T-helper 1 cell treated with Interleukin-12 subunit alpha and Interleukin-12 subunit beta and Interleukin-4 antibody, amounts not matched to agents 30 ng/mL and 1 ng/mL, for 36 hours (primary cell): ENCODE results near the gene ATP6V0D1. TPM values are rescaled to one million over a fixed set of nuclear protein-coding genes. Genes with fewer than 3 reads are reported as not detected.

Source experiments
- intact Hi-C: fragments of 100-400 bp; cut with micrococcal nuclease; formaldehyde crosslinking; loops from one replicate; pipeline ENCODE4 v1.15.1; 2024
- total RNA-seq: library from RNA; stranded (reverse); gene quantifications from 2 replicates; pipeline ENCODE4 v1.2.3, GENCODE V29; 2022

The ATP6V0D1 gene
- total RNA-seq, 1 donor from 2014 or later, result 70.7 TPM

- intact Hi-C loops, result no loop called here
Measured at GRCh38 chr16:67463691-67464090, 17.3 kb downstream of the ATP6V0D1 start.

DNA sequence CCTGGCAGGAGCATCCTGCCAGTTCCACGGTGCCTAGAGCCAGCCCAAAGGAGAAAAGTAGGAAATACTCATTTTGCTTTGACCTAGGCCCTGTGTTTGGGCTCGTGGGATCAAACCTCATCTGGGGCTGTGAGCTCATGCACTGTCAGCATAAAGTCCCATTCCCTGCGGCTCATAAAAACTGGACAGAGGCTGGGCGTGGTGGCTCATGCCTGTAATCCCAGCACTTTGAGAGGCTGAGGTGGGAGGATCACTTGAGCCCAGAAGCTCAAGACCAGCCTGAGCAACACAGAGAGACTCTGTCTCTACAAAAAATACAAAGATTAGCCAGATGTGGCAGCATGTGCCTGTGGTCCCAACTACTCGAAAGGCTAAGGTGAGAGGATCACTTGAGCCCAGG, 17.9 kb downstream of the ATP6V0D1 start:
- intact Hi-C loops, result no loop called here

GRCh38 chr16:67462279-67462655, 18.7 kb downstream of the ATP6V0D1 start:
- intact Hi-C loops, result no loop called here

GRCh38 chr16:67461600-67462278, 19.2 kb downstream of the ATP6V0D1 start:
- intact Hi-C loops, result no loop called here

DNA sequence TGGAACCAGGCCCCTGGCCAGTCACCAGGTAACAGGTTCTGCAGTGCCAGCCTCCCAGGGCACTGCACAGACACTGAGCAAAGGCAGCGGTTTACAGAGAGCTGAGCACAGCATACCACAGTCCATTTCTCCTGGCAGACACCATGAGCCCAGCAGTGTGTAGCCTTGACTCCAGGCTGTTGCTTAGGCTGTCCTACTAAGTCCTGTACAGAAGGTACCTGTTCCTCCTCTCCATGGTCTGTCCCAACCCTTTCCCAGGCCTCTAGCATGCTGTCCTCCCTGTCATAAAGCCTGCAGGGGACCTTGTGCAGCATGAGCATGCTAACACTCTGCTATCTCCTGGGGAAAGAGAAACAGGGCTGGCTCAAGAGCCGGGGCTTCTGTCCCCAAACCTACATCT, 20.0 kb downstream of the ATP6V0D1 start:
- intact Hi-C loops, result no loop called here

GRCh38 chr16:67460168-67460567, 20.8 kb downstream of the ATP6V0D1 start:
- intact Hi-C loops, result no loop called here

DNA sequence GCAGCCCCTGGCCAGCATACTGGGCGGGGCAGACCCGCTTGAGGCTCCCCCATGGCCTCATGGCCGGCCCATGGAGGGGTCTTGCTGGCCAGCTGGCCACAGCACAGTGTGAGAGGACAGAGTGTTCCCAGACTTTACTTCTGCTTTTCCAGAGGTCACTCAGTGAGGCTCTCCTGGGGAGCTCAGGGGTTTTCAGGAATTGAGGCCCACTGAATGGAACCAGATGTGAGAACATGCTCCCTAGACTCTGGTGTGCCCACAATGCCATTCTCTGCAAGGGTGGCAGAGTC, 21.2 kb downstream of the ATP6V0D1 start:
- intact Hi-C loops, result no loop called here

DNA sequence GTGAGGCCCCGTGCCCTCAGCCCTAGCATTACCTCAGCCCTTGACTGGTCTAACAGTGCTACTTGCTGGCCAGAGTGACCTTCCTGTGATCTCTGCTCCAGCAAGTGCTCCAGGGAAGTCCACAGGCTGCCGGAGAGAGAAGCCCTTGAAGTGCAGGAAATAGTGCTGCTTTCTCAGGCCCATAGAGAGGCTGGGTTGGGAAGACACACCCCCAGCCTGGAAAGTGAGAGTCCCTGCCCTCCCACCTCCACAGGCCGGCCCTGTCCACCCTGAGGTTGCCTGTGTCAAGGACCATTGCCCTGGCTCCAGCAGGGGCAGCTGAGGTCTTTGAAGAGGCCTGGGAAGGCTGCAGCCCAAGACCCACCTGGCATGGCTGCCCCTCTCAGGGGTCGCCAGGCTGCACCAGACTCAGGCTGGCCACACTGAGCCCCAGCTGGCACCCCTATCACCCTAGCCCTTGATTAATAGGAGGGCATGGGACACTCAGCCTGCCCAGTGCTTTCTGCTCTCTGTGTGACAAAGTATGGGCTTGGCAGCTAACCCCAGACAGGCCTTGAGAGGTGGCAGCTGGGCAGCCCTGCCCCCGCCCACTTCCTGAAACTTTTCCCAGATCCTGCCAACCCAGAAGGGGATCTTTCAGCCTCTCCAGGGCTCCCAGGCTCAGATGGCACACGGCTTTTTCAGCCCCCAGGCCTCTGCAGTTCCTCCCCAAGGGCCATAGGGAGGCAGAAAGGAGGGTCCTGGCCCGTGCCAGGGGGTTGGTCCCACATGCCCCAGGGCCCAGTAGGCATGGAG, 21.7 kb downstream of the ATP6V0D1 start:
- intact Hi-C loops, result no loop called here

GRCh38 chr16:67458121-67458641, 22.8 kb downstream of the ATP6V0D1 start:
- intact Hi-C loops, result no loop called here

DNA sequence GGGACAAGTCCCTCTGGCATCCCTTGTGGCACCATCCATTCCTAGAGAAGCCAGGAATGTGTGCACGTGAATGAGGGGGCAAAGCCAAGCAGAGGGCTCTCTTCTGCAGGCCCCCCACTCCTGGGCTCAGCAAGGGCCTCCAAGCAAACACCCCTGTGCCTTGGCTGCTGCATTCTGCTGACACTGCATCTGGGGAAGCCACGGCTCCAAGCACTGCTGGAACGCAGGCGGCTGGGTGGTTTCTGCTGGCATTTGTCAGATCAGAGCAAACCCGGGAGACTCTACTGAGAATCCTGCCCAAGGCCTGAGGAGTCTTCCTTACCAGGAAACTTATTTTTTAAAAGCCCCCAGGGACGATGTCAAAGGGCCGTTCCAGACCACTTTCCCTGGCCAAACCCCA, 23.3 kb downstream of the ATP6V0D1 start:
- intact Hi-C loops, result no loop called here

- intact Hi-C loops, result no loop called here
Measured at GRCh38 chr16:67456391-67457081, 24.4 kb downstream of the ATP6V0D1 start.

DNA sequence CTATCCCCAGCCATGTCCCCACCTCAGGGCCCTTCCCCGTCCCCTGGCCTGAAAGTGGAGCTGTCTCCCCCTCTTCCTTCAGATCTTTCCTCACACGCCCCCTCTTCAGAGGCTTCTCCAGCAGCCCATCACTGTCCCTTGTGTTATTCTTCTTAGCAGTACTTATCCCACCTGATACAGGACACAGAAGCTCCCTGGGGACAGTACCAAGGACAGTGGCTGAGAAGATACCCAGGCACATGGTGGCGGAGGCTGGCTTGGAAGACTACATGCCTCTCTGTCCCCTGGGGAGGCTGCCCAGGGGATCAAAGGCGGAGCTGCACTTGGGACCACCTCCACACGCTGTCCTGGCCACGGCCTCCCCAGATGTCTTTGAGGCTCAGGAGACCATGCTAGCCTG, 26.1 kb downstream of the ATP6V0D1 start:
- intact Hi-C loops, result no loop called here

GRCh38 chr16:67454104-67454503, 26.9 kb downstream of the ATP6V0D1 start:
- intact Hi-C loops, result no loop called here

DNA sequence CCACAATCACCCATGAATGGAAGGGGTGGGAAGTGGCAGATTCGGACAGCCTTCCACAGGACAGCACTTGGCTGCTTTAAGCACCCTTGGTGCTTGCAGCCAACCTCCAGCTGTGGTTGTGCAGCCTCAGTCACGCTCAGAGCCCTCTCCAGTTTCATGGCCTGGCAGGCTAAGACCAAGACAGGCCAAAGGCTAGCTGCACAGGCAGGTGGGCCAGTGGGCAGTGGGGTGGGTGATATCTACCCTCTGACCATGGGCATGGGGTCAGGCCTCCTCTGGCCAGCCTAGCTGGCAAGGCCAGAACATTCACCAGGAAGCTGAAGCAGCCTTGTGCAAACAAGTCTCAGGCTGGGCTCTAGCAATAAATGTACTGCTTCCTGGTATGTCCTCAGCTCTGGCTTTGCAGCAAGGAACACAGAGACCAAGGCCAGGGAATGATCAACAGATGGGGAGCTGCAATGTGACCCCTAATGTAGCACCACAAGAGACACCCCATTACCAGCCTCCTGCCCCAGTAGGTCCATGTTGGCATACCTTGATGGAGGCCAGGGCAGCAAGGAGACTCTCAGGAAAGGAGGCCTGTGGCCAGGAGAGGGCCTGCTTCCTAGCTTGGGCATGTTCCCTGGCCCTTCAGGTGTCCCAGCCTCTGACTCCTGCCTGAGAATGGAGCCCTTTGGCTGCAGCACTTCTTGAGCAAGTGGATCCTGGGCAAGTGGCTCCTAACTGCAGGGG, 29.1 kb downstream of the ATP6V0D1 start:
- intact Hi-C loops, result no loop called here

DNA sequence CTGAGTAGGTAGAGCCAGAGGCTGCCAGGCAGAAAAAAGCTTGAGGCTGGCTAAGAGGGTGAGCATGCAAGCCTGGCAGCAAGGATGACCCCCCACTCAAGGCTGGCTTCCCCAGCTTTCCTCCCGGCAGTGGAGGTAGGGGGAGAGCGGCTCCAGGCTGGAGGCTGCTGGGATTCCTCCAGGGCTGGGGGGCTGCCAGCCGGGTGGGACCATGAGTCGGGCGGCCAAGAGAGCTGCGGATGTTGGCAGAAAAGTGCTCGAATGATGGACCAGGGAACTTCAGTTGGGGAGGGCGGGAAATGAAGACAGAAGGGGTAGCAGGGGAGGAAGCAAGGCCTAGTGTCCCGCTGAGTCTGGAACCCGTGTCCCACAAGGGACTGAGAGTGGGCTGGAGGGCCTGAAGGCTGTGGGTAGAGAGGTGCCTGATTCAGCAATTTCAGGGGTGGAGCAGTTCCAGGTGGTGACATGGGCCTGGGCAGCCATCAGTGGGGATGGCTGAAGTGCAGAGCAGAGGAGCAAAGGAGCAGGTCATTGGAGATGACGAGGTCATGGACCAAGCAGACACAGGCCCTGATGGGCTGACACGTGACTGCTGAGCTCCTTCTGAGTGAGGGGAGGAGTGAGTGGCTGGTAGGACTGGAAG, 29.8 kb downstream of the ATP6V0D1 start:
- intact Hi-C loops, result no loop called here

GRCh38 chr16:67449739-67450138, 31.2 kb downstream of the ATP6V0D1 start:
- intact Hi-C loops, result loop anchor here (5.0 kb wide), 1 partner anchor 77 kb away; no protein-coding TSS in a partner anchor

DNA sequence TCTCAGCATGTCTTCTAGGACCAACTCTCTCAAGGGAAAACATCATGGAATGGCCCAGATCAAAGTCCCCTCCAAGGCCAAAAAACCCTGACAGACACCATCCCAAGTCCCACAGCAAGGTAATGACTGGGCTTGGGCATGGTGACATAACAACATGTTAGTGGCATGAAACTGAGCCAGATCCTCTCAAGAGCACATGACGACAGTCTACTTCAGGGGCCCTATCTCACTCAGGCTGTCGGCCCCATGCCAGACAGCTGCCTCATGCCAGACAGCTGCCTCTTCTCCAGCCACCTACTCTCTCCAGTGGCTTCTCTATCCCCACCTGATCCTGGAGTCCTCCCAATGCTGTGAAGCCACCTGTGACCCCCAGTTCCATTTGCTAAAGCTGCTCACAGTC, 31.6 kb downstream of the ATP6V0D1 start:
- intact Hi-C loops, result loop anchor here (5.0 kb wide), 1 partner anchor 77 kb away; no protein-coding TSS in a partner anchor

GRCh38 chr16:67448580-67448979, 32.4 kb downstream of the ATP6V0D1 start:
- intact Hi-C loops, result loop anchor here (5.0 kb wide), 1 partner anchor 76 kb away; no protein-coding TSS in a partner anchor

DNA sequence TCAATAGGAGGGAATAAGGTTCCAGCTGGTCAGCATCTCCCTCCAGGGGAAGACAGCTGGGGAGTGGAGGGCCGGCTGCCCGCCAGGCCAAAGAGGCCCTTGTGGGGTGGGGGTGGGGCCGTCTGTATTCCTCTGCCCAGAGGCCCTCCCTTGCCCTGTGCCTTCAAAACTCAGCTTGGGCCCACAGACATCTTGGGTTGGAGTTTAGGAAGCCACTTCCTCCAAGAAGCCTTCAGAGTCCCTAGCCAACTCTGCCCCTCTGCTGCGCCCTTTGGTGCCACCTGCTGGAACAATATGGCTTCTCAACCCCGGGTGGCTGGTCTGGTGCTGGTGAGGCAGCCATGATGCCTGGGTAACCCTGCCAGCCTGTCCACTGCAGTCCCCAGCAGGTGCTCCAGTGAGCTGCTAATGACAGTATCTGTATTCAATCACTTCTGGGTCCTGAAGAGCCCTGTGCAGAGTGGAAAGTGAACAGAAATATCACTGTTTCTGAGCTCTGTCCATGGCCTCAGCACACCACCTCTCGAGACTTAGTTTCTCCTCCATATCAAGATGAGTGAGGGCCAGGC, 33.4 kb downstream of the ATP6V0D1 start:
- intact Hi-C loops, result loop anchor here (1.0 to 5.0 kb wide), 4 partner anchors 19 to 493 kb away; no protein-coding TSS in a partner anchor

- intact Hi-C loops, result loop anchor here (1.0 to 5.0 kb wide), 4 partner anchors 19 to 493 kb away; no protein-coding TSS in a partner anchor
Measured at GRCh38 chr16:67446968-67447507, 33.9 kb downstream of the ATP6V0D1 start.
